Measurements from ENCODE around the gene PPP1R3D. TPM values are rescaled to one million over a fixed set of nuclear protein-coding genes. Genes with fewer than 3 reads are reported as not detected.
A peak's percentile ranks its signal among the peaks of the same experiment; 100 is the strongest.

The PPP1R3D gene
- total and polyA plus RNA-seq, 10 of the 15 experiments (the other 5 are each of a cell fraction or from before 2014, with no cell fraction given): 0.39 to 4.8 (median 2.9) TPM

DNA sequence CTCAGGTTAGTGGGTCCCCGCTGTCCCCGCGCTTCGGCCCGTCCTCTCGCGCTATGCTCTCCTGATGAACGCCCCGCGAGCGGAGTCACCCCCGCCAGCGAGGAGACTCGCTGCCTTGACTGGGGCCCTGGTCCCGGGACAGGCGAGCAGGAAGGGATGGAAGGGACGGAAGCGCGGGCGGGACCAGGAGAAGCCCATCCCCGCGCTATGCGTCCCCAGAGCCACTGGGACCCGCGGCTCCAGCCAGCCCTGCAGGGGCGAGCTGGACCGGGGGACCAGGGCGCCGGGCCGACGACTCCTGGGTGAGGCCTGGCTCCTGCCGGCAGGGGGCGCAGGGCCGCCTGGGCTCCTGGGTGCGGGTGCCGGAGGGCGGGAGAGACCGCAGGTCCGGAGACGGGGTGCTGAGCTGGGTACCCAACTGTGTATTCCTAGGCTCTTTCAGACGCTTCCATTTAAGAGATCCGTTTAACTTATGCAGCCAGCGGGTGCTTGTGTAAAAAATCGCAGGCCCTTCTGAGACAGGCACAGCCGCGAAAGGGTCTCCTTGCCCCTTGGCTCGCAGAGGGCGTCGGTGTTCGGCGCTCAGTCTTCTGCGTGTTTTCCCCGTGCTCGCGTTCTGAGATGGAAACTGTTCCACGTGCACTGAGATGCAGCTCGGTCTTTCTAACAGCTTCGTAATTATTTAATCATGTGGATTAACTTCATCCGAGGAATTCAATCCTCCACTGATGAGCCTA is 6.1 kb downstream of the PPP1R3D start (continued):
- no peak for TF ChIP-seq ZBED1 (IDR thresholded peaks at IDR 0.05; ENCODE audit: borderline replicate concordance)
- peak; percentile 80 for TF ChIP-seq SMARCA5 (IDR thresholded peaks at IDR 0.05)
- no peak for TF ChIP-seq USF1 (IDR thresholded peaks at IDR 0.05; ENCODE audit: borderline replicate concordance, extremely low read length, insufficient read depth, low read depth, low read length)
- TF ChIP-seq BCL3 (IDR thresholded peaks at IDR 0.05; ENCODE audit: borderline replicate concordance, insufficient read depth, low read depth, low read length, poor library complexity, severe bottlenecking): no peak
- TF ChIP-seq, protein P1, sequence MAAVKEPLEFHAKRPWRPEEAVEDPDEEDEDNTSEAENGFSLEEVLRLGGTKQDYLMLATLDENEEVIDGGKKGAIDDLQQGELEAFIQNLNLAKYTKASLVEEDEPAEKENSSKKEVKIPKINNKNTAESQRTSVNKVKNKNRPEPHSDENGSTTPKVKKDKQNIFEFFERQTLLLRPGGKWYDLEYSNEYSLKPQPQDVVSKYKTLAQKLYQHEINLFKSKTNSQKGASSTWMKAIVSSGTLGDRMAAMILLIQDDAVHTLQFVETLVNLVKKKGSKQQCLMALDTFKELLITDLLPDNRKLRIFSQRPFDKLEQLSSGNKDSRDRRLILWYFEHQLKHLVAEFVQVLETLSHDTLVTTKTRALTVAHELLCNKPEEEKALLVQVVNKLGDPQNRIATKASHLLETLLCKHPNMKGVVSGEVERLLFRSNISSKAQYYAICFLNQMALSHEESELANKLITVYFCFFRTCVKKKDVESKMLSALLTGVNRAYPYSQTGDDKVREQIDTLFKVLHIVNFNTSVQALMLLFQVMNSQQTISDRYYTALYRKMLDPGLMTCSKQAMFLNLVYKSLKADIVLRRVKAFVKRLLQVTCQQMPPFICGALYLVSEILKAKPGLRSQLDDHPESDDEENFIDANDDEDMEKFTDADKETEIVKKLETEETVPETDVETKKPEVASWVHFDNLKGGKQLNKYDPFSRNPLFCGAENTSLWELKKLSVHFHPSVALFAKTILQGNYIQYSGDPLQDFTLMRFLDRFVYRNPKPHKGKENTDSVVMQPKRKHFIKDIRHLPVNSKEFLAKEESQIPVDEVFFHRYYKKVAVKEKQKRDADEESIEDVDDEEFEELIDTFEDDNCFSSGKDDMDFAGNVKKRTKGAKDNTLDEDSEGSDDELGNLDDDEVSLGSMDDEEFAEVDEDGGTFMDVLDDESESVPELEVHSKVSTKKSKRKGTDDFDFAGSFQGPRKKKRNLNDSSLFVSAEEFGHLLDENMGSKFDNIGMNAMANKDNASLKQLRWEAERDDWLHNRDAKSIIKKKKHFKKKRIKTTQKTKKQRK (IDR thresholded peaks at IDR 0.05; ENCODE audit: low read depth, low read length): no peak
- TF ChIP-seq MAX (IDR thresholded peaks at IDR 0.05; ENCODE audit: low read depth, low read length): no peak
- no peak for TF ChIP-seq MXI1 (IDR thresholded peaks at IDR 0.05; ENCODE audit: low read depth, low read length)
- TF ChIP-seq BRCA1 (IDR thresholded peaks at IDR 0.05; ENCODE audit: low read depth, low read length): no peak
- TF ChIP-seq RAD21 (IDR thresholded peaks at IDR 0.05; ENCODE audit: insufficient read depth, low read depth, low read length): 0 out of 2 replicates have a peak, but pooled peaks have one; percentile 26
- TF ChIP-seq YY1 (IDR thresholded peaks at IDR 0.05; ENCODE audit: low read depth, low read length): 0 out of 2 replicates have a peak, but pooled peaks have one; percentile 27

Measured in GM12878 (cell line).